Measurements from ENCODE around the gene PNPLA3. TPM values are rescaled to one million over a fixed set of nuclear protein-coding genes. Genes with fewer than 3 reads are reported as not detected.

Gene PNPLA3
- total and polyA plus RNA-seq, 9 of the 15 experiments (the other 6 are each of a cell fraction or from before 2014, with no cell fraction given), result 0.20 to 0.48 (median 0.38) TPM; not detected in 6

DNA sequence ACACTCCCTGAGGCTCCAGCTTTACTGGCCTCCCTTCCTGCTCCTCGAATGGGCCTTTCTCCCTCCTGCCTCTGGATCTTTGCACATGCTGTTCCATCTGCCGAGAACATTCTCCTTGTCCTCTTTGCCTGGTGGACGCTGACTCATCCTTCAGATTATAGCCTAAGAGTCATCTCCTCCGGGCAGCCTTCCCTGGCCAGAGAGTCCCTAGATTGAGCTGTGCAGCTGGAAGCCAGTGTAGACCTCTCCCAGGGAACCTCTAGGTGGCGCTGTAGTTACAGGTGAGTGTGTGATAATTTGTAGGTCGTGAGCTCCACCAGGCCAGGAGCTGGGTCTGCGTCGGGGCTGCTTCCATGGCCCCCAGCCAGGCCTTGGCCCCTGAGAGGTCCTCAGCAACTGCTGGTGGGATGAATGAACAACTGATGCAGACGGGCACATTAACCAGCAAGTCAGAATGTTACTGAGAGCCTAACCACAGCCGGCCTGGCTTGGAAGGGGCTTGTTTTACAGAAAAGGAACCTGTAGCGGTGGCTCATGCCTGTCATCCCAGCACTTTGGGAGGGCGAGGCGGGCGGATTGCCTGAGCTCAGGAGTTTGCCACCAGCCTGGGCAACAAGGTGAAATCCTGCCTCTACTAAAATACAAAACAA is 40.5 kb upstream of the PNPLA3 start:
- ATAC-seq (peak; percentile 95), DNase-seq (ENCODE audit: extremely low read depth in 1 of 4, low spot score in 3 of 4) (peak; percentile 73 to 84 (median 76)), FAIRE-seq (peak; percentile 85)
- BruUV-seq (replicated peaks), result no TSS peak
- POLR2A ChIA-PET, result interaction anchor here (0.7 kb wide), 1 partner anchor 468 kb away, joined by 3 read pairs; no protein-coding TSS in a partner anchor
- H3K9me3 ChIP-seq (replicated peaks; ENCODE audit: control insufficient read depth, insufficient read depth, low read depth, low read length), result no peaks in the 10 kb centered on the region
- no peak overlapping the region for H2AFZ ChIP-seq (ENCODE audit: low read depth, low read length)
- CTCF ChIA-PET (ENCODE audit: low intra/inter-chr PET ratio), result interaction anchor here (0.6 kb wide), 2 partner anchors 63 to 767 kb away, joined by 3 to 4 read pairs; no protein-coding TSS in a partner anchor
- no peak overlapping the region for H3K27ac ChIP-seq (ENCODE audit: extremely low read depth, low read depth, low read length)
- intact Hi-C loops (cut with micrococcal nuclease) (loop anchor here (10.0 kb wide), 1 partner anchor 742 kb away; no protein-coding TSS in a partner anchor), in situ Hi-C loops (cut with MboI) (no loop called here)
- H3K79me2 ChIP-seq (ENCODE audit: control insufficient read depth, insufficient read depth, low read length), result no peaks in the 10 kb centered on the region
- no peaks in the 10 kb centered on the region for H3K36me3 ChIP-seq (ENCODE audit: control insufficient read depth, insufficient read depth, low read length)
- no peaks in the 10 kb centered on the region; the same call in 1 of the 2 replicates for H4K20me1 ChIP-seq (replicated peaks; ENCODE audit: control insufficient read depth, insufficient read depth, low read length)
- H3K4me2 ChIP-seq (ENCODE audit: insufficient read depth, low read length), result no peak overlapping the region
- no peaks in the 10 kb centered on the region; a peak in 1 of 5 replicates for H3K4me1 ChIP-seq (replicated peaks in 1 of 2; ENCODE audit: control insufficient read depth in 2 of 2, insufficient read depth in 2 of 2, low read length in 2 of 2)
- WGBS (ENCODE audit: insufficient coverage, low coverage, missing lambda C conversion rate), result 12% methylated on average over 8 of the region's 14 CpGs
- H3K27me3 ChIP-seq (ENCODE audit: control insufficient read depth in 2 of 2, insufficient read depth in 2 of 2, low read length in 2 of 2), result no peaks in the 10 kb centered on the region; a peak in 1 of 5 replicates
- H3K4me3 ChIP-seq, result no peak overlapping the region
- H3K9ac ChIP-seq (ENCODE audit: insufficient read depth in 1 of 2, low read depth in 2 of 2, low read length in 2 of 2), result no peak overlapping the region
- no peaks in the 10 kb centered on the region for H3K9me1 ChIP-seq (ENCODE audit: control insufficient read depth, insufficient read depth, low read length)
- peak; percentile 66; the same call in 1 of the 2 replicates for TF ChIP-seq JUN (IDR thresholded peaks at IDR 0.05; ENCODE audit: borderline replicate concordance, low read depth, low read length)
- TF ChIP-seq JUN (CRISPR knock-in tag; IDR thresholded peaks at IDR 0.05; ENCODE audit: borderline replicate concordance), result no peak
- peak; percentile 59; the same call in 1 of the 2 replicates for TF ChIP-seq NFE2 (IDR thresholded peaks at IDR 0.05; ENCODE audit: low read depth)
- peak; percentile 55 for TF ChIP-seq C11orf30 (IDR thresholded peaks at IDR 0.05; ENCODE audit: low read depth)
- peak; percentile 77 to 81 (median 78) for TF ChIP-seq CTCF (IDR thresholded peaks at IDR 0.05 in 2 of 3, conservative IDR thresholded peaks at IDR 0.05 in 1 of 3; ENCODE audit: insufficient read depth in 2 of 3, low read depth in 1 of 3, low read length in 3 of 3)
- no peak for TF ChIP-seq SAP30 (IDR thresholded peaks at IDR 0.05; ENCODE audit: borderline replicate concordance, insufficient read depth, low read depth, low read length, poor library complexity, severe bottlenecking)
- peak in 1 of 2 experiments; percentile 53; a peak in 2 of 4 replicates for TF ChIP-seq RAD21 (CRISPR knock-in tag; conservative IDR thresholded peaks at IDR 0.05 in 1 of 2, IDR thresholded peaks at IDR 0.05 in 1 of 2)
- TF ChIP-seq CTBP1 (IDR thresholded peaks at IDR 0.05; ENCODE audit: borderline replicate concordance), result peak; percentile 44; the same call in 1 of the 2 replicates
- peak; percentile 49 for TF ChIP-seq FOSL1 (tag; conservative IDR thresholded peaks at IDR 0.05)
- TF ChIP-seq ESRRA (IDR thresholded peaks at IDR 0.05; ENCODE audit: borderline replicate concordance, low read depth), result 0 out of 2 replicates have a peak, but pooled peaks have one; percentile 16
- TF ChIP-seq MAFG (tag; conservative IDR thresholded peaks at IDR 0.05), result peak; percentile 59; the same call in 1 of the 2 replicates
- TF ChIP-seq, protein P1, sequence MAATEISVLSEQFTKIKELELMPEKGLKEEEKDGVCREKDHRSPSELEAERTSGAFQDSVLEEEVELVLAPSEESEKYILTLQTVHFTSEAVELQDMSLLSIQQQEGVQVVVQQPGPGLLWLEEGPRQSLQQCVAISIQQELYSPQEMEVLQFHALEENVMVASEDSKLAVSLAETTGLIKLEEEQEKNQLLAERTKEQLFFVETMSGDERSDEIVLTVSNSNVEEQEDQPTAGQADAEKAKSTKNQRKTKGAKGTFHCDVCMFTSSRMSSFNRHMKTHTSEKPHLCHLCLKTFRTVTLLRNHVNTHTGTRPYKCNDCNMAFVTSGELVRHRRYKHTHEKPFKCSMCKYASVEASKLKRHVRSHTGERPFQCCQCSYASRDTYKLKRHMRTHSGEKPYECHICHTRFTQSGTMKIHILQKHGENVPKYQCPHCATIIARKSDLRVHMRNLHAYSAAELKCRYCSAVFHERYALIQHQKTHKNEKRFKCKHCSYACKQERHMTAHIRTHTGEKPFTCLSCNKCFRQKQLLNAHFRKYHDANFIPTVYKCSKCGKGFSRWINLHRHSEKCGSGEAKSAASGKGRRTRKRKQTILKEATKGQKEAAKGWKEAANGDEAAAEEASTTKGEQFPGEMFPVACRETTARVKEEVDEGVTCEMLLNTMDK (IDR thresholded peaks at IDR 0.05; ENCODE audit: borderline replicate concordance, insufficient read depth, low read depth, low read length, poor library complexity, severe bottlenecking), result peak; percentile 18
- 0 out of 2 replicates have a peak, but pooled peaks have one; percentile 25 for TF ChIP-seq MEF2A (IDR thresholded peaks at IDR 0.05; ENCODE audit: control insufficient read depth, low read depth, low read length)
- no peak for TF ChIP-seq CBX3 (IDR thresholded peaks at IDR 0.05; ENCODE audit: borderline replicate concordance in 1 of 2, low read length in 2 of 2)
- peak; percentile 60; the same call in 1 of the 2 replicates for TF ChIP-seq DPF2 (IDR thresholded peaks at IDR 0.05)

Measured in K562 (cell line).